EL (cell line): ENCODE data around the gene HOXD9.

Source experiments
- DNase-seq: peaks from one replicate; pipeline ENCODE4 v3.0.0-alpha.2; 2016

Gene HOXD9

DNA sequence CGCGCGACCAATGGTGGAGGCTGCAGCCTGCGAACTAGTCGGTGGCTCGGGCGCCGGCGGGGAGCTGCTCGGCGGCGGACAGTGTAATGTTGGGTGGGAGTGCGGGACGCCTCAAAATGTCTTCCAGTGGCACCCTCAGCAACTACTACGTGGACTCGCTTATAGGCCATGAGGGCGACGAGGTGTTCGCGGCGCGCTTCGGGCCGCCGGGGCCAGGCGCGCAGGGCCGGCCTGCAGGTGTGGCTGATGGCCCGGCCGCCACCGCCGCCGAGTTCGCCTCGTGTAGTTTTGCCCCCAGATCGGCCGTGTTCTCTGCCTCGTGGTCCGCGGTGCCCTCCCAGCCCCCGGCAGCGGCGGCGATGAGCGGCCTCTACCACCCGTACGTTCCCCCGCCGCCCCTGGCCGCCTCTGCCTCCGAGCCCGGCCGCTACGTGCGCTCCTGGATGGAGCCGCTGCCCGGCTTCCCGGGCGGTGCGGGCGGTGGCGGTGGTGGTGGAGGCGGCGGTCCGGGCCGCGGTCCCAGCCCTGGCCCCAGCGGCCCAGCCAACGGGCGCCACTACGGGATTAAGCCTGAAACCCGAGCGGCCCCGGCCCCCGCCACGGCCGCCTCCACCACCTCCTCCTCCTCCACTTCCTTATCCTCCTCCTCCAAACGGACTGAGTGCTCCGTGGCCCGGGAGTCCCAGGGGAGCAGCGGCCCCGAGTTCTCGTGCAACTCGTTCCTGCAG lies at the start of gene HOXD9:
HOXD9 (plus strand) TSS at position 37 of the 728 bp plus-strand sequence; CDS start at position 87, 50 bp downstream.
- DNase-seq = peak; percentile 70

DNA sequence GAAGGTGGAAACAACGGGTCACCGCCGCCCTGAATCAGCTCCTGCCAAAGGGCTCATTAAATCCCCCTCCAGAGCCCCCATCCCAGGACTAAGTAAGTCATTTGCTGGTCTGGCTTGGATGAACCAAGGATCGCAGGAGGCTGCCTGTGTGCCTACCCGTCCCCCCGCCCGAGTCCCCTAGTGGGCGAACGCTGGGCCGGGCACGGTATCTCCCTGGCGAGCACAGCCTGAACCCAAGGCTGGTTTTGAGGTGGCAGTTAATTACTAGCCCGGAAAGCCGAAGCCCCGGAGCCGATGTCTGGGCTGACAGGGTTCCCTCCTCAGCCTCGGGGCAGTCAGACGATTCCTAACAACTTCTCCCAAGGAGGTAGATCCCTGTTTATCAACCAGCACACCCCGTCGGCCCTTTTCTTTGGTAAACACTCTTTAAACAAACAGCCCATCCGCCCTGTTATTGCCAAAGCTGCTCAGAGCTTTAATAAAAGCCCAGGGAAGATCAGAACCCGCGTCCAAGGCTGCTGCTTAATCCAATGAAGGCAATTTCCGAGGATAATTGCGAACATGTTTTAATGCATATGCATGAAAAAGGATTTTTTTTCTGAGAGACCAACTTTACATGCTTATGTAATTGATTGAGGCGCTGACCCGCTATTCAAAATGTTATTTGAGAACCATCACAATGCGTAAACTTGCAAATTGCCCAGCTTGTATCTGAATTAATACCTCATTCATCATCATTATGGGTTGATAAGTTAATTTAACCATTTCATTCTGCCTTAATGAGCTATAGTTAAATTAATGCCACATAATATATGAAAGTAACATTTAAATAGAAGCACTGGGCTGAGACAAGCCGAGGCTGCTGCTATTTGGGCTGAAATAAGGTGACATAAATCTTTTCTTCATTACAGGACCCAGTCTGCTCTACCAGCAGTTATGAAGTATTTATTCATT lies 49.3 kb upstream of the HOXD9 start:
- DNase-seq = no peak

DNA sequence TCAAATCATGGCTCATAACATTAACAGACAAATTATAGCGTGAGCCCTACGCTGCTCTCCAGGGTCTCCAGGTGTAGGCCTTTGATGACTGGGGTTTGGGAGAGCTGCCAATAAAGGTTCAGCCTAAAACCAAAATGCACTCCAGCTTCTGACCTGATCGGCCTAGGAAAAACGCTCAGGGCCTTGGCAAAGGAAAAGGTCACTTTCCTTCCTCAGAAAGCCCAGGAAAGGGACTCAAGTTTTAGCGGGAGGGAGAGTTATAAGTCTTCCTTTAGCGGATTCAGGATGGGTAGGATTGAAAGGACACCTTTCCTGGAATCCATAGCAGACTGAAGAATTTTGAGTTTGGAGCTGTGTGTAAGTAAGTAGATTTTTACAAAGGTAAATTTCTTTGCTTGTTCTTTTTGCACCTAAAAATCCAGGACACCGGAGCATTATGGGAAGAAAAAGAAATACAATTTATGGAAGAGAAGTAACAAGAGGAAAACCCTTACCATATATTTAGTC lies 47.5 kb upstream of the HOXD9 start:
- no peak for DNase-seq

DNA sequence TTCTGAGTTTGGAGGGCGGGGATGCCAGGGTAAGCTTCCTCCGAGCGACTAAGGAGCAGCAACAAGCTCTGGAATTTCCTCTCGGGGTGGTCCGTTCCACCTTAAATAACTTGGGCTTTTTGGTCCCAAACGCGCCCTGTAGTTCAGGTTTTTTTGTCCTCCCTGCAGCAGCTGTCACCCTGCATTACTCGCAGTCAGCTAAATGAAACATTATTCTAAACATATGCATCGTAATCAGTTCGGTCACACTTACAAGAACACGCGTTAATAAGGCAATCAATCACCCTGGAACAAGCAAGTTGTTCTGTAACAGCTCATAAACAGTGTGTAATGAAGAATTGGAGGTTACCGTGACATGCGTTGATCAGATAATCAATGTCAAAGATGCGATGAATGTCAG lies 47.0 kb upstream of the HOXD9 start:
- DNase-seq = no peak

DNA sequence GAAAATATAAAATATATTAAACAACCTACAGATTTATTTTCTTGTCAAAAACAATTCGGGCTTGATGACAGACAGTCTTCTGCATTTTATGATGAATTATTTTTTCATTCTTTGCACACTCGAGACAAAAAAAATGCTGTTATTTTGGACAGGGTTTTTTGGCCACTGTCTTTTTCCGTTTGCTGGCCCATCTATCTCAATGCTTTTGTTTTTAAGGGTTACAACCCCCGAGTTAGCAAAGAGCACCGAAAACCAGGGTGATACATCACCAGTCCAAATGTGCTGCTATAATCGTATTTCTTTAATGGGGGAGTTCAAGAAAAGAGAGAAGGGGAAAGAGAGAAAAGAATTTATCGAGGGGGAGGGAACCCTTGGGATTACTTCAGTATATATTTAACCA lies 46.5 kb upstream of the HOXD9 start:
- no peak for DNase-seq

DNA sequence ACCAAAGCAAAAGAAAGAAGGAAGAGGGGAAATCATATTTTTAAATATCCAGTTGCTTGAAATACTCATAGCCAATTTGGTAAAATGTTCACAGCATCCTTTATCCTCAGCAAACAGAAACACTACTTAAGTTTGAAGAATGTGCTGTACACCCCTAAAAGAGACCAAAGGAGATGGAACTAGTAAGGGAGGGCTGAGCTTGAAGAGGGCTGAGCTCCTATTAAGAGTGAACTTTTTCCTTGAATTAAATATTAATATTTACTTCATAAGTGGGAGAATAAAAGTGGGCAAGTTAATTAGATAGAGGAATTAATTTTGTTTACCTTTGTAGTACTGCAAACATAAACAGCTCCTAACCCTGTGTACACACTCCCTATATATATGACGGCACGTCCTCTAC lies 45.7 kb upstream of the HOXD9 start:
- DNase-seq = no peak

DNA sequence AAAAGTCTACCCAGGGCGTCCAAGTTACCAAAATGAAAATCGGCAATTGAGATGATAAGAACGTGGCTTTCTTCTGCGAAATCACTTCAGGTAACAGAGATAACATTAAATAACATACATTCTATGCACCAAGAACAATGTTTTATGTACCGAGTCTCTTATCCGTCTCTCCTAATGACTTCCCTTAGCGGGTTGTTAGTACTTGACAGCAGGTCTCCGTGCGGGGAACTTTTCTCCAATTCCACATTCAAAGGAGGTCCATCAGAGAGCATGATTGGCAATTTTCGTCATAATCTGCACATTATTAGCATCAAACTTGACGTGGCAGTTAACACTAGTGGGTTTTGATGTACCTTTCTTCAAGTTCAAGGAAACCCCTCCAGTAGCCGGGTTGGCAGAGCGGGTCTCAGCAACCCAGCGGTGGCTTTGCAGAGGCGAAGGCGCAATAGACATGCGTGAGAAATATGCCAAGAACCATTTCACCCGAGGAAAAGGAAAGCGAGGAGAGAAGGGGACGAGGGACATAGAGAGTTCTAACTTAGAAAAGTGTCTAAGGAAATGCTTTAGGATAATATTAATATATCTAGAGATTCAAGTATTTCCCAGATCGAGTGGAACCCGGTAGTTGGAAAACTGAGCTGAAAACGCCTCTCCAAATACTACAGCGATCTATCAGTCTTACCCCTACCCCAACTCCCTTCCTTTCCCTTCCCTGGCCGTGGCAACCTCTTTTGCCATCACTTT lies 43.8 kb upstream of the HOXD9 start:
- DNase-seq = no peak

DNA sequence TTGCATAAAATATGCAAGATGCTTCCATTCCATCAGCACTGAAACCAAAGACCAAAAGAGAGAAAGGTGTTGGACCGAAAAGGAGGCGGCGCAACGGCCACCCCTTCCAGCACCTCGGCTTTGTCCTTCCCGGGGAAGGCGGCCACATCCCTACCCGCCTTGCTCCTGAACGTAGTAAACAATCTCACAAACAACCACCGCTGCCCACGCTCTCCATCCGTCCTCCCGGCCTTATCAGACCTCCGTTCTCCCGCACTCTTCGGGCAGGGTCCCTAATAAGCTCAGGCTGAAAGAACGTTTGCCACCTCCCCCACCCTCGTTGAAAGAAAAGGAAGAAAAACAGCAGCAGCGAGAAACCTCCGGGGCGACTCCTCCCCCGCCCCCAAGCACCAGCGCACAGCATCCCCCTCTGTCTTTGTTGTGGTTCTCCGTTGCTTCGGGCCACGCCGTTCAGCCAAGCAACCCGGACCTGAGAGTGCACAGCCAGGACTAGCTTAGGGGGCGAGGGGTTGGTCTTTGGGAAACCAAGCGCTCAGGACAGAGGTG lies 43.2 kb upstream of the HOXD9 start:
- no peak for DNase-seq

DNA sequence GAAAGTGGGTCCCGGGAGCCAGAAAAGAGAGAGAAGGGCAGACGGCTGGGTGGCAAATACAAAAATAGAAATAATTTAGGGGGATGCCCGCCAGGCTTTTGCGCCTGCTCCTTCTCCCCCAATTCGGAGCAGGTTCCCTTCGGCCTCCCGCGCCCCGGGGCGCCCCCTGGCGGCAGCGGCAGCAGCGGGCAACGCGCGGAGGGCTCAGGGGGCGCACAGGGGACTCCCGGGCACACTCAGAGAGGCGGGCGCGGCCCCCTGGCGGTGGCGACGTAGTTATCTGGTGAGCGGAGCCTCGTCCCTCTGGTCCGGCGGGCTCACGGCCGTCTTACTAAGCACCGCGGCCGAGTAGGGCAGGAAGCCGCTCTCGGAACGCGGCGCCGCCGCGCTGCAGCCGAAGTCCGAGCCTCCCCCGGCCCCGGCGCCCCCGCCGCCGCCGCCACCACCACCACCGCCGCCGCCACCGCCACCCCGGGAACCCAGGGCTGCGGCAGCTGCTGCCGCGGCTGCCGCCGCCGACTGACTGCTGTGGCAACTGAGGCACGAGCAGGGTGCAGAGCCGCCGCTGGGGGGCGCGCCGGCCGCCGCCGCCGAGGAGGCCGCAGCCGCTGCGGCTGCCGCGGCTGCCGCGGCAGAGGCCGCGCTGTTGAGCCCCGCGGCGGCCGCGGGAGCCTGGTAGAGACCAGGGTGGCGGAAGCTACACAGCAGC lies 42.5 kb upstream of the HOXD9 start:
- DNase-seq = peak; percentile 76

DNA sequence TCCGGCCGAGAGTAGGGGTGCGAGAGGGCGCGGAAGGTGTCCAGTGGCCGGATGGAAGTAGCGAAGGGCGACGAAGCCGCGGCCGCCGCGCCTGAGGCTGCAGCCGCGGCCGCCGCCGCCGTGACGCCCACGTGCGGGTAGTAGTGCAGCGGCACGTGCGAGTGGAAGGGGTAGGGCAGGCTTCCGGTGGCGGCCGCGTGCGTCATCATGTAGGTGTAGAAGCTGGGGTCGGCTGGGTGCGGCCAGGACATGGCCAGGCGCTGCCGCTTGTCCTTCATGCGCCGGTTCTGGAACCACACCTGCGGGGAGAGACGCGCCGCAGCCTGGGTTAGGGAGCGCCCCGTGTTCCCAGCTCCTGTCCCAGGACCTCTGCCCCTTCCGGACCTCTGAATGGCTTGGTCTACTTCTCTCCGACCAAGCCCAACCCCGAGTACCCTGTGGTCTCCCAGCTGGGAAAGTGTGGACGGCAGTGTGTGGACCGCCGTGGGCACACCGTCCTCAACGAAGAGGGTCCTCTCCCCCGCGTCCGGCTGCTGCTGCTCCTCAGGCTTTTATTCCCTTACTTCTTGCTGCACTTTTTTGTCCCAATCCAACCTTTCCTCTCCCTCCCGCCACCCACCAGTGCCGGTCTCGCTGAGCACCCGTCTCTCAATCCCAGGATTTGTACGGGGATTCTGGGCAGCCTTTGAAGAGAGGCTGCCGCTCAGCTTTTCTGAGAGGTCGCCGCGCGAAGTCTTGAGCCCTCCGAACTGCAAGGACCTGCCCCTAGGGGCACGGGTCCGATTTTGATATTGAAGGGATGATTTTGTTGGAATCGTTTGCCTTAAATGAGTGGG lies 41.8 kb upstream of the HOXD9 start:
- DNase-seq = peak; percentile 37

DNA sequence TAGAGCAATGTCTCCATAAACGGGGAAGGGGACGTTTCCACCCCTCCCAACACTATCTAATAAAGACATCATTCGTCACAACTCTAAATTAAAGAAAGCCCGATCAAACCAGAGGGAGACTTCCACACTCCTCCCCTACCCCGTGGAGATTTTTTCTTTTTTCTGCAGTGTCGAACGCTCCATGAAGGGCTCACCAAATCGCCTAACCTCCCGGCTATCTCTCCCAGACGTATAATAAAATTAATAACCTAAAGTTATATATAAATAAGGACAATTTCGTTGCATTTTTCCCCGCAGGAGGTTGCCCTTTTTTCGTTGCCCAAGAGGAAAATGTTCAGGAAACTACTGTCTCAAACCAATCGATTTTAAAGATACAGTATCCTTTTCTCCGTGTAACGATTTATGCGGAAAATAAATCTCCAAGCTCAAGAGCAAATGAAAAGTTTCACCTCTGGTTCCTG lies 41.1 kb upstream of the HOXD9 start:
- no peak for DNase-seq

DNA sequence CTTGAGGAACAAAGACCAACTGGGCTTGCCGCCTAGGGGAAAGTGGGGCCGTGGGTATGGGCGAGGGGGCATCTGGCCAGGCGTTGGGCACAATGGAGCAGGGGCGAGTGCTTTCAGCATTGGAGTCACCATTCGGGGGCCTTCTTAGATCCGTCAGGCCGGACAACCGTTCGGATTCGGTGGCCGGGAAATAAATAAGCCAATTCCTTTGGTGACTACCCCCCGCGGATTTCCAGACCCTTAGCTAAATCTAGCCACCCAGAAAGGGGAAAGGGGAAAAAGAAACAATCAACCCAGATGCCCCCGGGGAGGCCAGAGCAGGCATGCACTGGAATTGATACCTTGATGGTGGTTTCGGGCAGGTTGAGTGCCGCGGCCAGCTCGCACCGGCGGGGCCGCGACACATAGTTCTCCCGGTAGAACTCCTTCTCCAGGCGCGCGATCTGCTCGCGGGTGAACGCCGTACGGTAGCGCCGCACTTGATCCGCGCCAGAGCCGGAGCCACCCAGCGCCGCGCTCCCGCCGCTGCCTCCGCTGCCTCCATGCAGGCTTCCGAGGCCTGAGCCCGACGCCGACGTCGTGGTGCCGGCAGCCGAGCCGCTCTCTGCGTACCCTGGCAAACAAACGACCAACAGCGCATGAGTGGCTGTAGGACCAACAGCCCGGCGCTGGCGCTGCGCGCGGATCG lies 40.5 kb upstream of the HOXD9 start:
- DNase-seq = no peak

DNA sequence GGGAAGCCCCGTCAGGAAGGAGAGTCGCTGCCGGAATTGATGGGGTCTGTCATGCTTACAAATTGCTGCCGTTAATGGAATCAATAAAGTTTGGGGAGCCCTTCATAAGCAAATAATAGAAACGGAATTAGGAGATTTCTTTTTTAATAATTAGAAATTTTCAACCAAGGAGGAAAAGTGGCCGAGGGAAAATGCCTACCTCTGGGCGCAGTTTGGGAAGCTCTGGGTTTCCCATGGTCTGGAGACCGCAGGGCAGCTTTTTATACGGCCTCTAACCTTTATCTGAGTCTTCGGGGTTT lies 40.0 kb upstream of the HOXD9 start:
- no peak for DNase-seq

DNA sequence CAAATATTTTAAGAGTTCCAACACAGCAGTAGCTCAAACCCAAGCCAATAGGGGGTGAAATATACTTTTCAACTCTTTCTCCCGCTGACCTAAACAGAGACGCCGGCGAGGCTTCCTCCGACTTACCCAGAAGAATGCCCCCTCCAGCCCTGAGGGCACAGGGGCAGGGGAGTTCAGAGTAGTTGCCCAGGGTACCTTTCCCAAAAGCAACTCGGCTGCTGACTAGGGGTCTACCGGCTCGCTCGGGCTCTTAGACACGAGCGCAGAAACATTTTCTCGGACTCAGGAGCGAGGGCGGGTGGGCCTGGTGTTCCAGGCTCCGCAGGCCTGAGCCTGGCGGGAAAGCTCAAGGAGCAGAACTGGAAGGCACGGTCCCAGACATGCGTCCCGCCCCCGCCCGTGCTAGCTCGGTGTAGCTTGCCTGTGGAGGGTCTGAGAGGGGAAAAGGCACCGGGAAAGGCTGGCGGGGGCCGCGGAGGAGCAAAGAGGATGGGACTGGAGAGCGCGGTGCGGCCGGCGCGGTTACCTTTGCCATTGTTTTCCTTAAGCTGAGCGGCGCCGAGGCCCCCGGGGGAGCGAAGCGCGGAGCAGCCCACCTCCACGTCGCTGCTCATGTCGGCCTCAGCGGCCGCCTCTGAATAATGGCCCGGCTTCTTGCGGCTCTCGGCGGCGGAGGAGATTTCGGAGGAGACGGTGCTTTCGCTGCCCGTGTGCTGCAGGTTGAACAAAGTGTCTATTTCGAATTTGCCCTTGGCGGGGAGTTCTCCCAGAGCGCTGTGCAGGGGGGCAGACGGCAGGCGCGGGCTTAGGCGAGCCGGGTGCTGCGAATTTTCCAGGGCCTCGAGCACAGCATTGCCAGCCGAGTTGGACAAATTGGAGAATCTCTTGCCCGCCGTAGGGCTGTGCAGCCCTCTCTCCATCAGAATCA lies 39.4 kb upstream of the HOXD9 start:
- no peak for DNase-seq

DNA sequence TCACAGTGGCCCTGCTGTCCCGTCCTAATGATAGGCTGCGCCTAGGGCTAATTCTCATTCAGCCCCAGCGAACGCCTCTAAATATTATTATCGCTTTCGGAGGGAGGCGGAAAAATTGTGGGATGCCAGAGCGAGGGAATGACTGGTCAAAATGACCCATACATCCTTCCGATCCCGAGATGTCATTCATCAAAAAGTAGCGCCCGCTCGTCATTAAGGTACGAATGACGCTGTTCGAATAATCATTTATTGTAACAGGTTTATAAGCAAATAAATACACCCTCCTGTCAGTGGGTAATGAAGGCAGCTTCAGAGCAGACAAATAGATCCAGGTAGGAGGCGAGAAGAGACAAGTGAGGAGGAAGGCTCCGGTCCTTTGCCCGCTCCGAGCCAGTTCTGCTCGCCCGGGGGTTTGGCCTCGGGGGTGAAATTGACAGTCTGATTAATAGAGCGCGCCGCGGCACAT lies 38.7 kb upstream of the HOXD9 start, which contains the start of gene EVX2:
EVX2 (minus strand) TSS at position 167 of the 466 bp plus-strand sequence. CDS start 186 bp downstream, outside the sequence.
- DNase-seq = no peak

DNA sequence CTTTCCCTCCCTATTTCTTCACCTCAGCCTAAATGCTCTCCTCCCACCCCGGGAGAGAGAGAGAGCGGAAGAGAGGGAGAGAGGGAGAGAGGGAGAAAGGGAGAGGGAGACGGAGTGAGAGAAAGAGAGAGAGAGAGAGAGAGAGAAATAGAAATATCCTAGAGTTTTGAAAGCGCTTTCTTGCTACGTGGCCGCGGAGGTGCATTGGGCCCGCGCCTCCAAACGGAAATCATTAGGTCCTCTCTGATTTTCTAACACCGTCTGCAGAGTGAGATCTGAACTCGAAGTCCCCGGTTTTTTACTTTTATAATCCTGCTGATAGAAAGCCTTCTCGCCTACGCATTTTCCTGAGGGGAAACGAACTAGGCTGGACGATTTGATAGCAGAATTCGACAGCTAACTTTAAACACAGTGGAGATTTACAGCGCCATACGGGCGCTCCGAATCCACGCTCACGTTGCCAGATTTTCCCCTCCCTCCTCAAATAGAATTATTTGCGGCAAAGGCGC lies 37.9 kb upstream of the HOXD9 start:
- DNase-seq = peak; percentile 10

DNA sequence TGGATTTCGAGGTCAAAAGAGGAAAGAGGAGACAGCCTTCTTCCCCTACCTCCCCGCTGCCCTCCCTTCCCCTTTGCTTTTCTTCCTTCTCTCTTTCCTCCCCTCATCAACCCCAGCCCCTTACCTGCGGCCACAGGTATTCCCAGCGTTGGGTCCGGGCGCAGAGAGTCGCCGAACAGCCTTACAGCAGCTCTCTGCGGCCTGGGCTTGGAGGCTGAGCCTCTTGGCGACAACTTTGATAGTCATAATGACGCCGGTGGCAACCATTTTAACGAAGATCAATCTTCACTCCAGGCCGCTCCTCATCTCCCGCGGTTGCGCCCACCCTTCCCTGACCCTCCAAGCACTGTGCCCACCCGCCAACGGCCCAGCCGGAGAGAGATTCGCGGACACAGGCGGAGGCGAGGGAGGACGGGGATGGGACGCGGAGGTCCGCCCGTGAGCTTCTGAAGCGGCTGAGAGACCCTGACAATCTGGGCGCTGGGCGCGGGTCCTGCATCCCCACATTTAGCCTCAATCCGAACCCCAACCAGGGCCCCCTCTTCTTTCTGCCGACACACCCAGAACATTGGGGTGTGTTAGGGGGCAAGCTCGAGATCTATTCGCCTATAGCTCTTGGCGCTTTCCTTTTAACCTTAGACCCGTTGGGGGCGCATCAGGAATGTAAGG lies 37.3 kb upstream of the HOXD9 start:
- no peak for DNase-seq
